Fibroblast of skin of right quadriceps (primary cell): Measurements from ENCODE around the gene LCAT.

ENCODE experiments used
- DNase-seq: peaks from one replicate; pipeline ENCODE4 v3.0.0-alpha.2; 2013

LCAT gene

DNA sequence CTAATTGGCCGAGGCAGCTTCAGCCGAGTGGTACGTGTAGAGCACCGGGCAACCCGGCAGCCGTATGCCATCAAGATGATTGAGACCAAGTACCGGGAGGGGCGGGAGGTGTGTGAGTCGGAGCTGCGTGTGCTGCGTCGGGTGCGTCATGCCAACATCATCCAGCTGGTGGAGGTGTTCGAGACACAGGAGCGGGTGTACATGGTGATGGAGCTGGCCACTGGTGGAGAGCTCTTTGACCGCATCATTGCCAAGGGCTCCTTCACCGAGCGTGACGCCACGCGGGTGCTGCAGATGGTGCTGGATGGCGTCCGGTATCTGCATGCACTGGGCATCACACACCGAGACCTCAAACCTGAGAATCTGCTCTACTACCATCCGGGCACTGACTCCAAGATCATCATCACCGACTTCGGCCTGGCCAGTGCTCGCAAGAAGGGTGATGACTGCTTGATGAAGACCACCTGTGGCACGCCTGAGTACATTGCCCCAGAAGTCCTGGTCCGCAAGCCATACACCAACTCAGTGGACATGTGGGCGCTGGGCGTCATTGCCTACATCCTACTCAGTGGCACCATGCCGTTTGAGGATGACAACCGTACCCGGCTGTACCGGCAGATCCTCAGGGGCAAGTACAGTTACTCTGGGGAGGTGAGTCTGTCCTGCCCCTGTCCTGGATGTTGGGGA is 34.7 kb downstream of the LCAT start:
- DNase-seq, result no peak

- no peak for DNase-seq
Measured at GRCh38 chr16:67907397-67908180, 36.3 kb downstream of the LCAT start.

DNA sequence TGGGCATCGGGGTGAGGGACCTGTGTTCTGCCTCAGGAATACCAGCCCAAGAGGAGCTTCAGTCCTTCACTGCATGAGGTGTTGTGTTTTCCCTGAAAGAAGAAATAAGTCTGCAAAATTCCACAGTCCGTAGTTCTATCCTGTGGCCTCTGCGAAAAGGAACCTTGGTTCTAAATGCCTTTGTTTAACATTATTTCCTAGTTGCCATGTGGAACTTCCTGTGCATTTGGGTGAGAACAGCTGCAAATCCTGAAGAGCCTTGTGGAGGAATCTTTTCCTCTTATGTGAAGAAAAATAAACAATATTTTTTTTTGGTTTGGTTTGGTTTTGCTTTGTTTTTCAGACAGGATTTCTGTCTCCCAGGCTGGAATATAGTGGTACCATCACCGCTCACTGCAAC is 41.1 kb downstream of the LCAT start:
- DNase-seq, result no peak

DNA sequence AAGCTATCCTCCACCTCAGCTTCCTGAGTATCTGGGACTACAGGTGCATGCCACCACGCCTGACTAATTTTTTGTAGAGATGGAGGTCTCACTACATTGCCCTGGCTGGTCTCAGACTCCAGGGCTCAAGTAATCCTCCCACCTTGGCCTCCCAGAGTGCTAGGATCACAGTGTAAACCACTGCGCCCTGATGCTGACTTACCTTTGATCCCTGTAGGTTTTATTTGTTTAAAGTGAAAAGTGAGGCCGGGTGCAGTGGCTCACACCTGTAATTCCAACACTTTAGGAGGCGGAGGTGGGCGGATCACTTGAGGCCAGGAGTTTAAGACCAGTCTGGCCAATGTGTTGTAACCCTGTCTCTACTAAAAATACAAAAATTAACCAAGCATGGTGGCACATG is 42.2 kb downstream of the LCAT start:
- no peak for DNase-seq

- DNase-seq, result no peak
Measured at GRCh38 chr16:67897231-67897630, 46.7 kb downstream of the LCAT start.

GRCh38 chr16:67893743-67894399 is 50.0 kb downstream of the LCAT start:
- DNase-seq, result no peak

DNA sequence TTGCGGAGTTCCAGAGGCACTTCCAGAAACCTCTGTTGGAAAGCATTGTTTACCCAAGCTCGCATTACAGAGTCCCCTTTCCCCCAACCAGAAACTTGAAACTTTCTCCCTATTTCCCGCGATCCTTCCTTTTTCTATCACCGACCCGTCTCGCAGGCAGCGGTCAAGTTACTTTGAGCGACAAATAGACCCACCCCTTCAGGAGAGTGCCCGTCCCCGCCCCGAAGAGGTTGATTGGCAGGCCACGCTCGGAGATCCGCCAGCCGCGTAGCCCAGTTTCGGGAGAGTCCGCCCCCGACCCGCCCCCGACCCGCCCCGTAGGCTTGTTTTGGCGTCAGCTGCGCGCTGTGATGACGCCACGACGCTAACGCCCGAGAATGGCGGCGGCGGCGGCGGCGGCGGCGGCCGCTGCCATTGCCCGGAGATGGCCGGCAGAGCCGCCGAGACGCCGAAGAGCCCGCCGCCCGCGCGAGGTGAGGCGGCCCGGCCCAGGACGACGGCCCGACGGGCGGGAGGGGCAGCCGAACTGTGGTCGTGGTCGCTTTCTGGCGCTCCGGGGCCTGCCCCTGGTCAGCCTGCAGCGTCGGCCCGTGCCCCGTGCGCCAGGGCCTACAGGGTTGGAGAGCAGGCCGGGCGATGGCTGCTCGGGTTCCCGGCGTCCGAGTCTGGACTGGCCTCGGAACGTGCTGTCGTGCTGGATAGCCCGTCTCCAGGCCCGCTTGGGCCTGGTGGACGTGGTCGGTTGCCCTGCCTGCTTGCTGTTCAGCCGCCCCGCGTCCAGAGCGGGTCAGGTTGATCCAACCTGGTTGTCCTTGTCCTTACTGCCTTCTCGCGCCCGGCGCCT is 50.8 kb downstream of the LCAT start, which contains the start of gene PSKH1:
Gene PSKH1, plus strand, starts transcription at position 356 of the 844 bp plus-strand sequence. CDS start 15,496 bp downstream, outside the sequence.
- peak; percentile 95 for DNase-seq

GRCh38 chr16:67892375-67892774 is 51.5 kb downstream of the LCAT start:
- DNase-seq, result no peak
